GM20431 (cell line): ENCODE results near the gene GART.
"Not testable (repeated sequence)": the region's sequence is repeated elsewhere in the genome, so short reads cannot be mapped to it uniquely, and the experiment has no call there.

Experiments used
- in situ Hi-C: fragments of 300-500 bp; cut with MseI, MboI; formaldehyde crosslinking; loops from one replicate; pipeline ENCODE4 v1.15.0; 2020; ENCODE audit warnings: low sequenced_read_pairs; ENCODE audit not compliant: unreplicated experiment

The GART gene

DNA sequence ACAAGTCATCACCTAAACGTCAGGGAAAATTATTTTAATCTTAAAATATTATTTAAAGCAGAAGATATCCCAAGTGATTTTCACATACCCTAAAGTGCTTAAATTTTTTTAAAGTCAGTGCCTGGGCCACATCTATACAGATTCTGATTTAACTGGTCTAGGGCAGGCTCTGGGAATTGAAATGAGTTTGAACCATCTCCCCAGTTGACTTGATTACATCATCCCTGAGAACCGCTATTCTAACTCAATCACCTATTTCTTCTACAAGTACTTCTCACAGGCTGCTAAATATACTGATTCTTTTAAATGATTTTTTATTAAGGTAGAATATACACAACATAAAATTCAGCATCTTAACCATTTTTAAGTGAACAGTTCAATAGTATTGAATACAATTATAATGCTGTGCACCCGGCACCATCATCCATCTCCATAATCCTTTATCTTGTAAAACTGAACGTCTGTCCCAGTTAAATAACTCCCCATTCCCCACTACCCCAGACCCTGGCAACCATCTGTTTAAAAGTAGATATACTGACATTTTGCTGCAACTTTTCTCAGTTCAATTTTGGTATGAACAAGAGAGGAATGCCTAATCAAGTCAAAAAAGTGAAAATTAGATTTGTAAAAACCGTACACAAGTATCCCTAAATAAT is 19.5 kb downstream of the GART start:
- in situ Hi-C loops = no loop called here

DNA sequence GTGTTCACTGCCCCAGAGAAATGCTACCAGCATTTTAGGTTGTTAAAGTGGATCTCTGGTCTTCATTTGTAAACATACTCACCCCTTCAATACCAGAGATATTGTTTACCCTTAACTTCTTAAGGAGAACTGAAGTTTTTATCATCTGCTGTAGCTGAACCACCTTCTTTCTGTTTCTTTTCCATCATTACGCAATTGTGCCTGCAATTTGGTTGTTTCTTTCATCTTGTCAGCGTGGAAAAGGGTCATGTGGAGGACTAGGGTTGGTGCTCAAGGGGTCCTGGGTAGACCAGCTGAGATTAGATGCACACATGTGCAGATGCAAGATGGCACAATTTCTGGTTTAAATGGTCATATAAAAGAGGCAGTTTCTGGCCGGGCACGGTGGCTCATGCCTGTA is 23.0 kb downstream of the GART start:
- in situ Hi-C loops = no loop called here

DNA sequence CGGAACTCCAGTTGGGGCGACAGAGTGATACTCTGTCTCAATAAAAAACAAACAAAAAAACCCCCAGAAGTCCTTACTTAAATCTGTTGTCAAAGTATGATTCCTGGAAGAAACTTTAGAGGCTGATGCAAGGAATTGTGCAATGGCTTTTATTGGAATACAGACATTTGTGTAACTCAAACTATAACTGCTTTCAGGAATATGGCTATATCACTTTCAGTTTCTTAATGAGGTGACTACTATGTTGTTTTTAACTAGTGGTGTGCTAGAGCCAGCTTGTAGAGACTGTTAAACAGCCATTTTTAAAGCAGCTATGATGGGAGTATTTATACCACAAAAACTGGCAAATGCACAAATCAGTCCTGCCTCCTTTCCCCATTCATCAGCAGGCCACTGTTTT is 27.7 kb downstream of the GART start:
- in situ Hi-C loops = no loop called here

DNA sequence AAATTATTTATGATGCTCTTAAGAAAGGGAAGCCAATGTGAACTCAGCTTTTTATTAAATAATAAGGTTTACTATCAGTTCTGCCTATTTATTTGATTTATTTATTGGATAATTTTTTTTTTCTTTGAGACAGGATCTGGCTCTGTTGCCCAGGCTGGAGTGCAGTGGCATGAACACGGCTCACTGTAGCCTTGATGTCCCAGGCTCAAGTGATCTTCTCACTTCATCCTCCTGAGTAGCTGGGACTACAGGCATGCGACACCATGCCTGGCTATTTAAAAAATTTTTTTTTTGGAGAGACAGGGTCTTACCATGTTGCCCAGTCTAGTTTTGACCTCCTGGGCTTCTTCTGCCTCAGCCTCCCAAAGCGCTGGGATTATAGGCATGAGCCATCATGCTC is 29.4 kb downstream of the GART start:
- in situ Hi-C loops = no loop called here

DNA sequence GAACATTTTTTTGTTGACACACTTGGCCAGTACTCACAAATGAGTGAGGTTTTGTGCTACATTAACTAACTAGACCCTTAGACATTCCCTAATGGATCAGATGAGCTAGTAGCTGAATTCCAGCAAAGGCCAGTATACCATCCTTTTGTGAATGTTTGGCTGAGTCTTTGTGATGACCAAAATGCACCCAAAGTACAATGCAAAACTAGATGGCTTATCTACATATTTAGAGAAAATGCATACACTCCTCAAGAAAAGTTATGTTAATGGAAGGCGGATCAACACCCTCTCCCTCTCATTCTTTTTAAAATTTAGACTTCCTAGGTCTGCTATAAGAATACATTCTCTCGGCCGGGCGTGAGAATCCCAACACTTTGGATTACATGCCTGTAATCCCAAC is 30.3 kb downstream of the GART start:
- in situ Hi-C loops = no loop called here

DNA sequence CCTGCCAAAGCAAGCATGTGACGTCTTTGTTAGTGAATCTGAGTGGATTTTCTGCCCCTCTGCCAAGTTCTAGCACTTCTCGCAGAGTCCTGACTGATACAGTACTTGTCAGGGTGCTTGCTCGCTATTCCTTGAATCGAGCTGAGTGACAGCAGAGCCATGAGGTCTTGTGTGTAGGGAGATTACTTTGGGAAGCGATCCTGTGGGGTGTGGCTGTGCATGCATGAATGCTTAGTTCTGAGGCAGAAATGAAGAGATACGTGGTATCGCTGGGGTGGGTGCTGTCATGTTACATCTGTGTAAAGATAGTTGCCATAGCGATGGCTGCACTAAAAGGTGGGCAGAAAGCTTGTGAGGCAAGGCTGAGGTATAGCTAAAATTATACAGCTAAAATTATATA is 31.1 kb downstream of the GART start:
- in situ Hi-C loops = no loop called here

DNA sequence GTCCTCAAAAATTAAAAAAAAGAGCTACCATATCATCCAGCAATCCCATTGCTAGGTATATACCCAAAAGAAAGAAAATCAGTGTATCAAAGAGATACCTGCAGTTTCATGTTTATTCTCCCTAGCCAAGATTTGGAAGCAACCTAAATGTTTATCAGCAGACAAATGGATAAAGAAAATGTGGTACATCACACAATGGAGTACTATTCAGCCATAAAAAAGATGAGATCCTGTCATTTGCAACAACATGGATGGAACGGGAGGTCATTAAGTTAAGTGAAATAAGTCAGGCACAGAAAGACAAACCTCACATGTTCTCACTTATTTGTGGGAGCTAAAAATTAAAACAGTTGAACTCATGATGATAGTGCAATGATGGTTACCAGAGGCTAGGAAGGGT is 34.9 kb downstream of the GART start:
- in situ Hi-C loops = not testable (repeated sequence)

DNA sequence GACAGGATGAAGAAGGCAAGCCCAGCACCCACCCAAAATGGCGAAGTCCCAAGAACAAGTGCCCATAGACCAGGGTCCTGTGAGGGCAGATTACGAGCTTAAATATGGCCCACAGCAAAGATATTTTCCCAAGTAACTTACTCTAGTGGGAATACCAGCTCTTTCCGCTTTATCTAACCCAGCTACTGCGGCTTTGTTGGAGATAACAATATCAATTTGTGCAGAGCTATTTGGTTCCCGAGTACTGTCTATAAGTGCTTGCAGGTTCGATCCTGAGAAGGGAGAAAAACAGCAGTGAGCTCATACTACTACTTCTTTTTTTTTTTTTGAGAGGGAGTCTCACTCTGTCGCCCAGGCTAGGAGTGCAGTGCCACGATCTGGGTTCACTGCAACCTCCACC is 36.1 kb downstream of the GART start:
- in situ Hi-C loops = no loop called here

DNA sequence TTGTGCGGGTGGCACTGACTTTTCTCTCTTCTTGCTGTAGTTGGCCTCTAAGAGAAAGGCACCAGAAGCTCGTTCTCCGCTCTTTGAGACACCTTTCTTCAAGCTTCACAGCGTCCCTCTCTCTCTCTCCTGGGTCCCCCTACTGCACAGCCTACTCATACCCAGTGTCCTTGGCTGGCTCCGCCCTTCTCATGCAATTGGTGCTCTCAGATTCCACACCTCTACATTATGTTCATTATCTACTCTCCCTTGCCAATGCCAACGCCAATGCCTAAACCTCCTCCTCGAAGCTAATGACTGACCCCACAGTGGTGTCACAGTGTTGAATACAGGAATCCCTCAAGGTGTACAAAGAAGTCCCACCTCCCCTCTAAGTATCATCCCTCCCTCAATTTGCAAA is 45.6 kb downstream of the GART start:
- in situ Hi-C loops = no loop called here

DNA sequence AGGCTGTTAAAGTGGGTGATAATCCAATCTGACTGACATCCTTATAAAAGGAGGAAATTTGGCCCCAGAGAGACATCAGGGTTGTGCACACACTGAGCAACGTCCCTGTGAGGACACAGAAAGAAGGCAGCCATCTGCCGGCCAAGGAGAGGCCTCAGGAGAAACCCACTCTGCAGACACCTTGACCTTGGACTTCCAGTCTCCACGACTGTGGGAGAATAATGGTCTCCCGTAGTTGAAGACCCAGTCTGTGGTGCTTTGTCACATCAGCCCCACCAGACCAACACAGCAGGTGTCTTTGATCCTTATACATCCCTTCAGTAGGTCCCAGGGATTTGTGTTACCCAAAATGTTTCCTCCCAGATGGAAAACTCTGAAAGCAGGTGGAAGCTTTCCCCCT is 46.2 kb downstream of the GART start:
- in situ Hi-C loops = no loop called here

DNA sequence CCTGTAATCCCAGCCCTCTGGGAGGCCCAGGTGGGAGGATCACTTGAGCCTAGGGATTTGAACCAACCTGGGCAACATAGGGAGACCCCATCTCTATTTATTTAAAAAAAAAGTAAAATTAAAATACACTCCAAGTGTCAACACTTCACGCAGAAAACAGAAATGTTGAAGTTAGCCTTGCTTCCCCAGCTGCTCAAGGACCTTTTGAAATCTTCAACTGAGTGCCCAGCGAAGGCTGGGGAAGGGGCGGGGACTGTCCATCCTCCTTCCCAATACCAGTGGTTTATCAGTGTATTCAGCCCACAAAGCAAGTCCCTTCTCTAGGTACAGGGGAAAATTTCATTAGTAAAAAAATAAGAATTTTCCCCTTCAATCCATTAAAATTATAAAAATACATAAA is 48.2 kb downstream of the GART start:
- in situ Hi-C loops = no loop called here

DNA sequence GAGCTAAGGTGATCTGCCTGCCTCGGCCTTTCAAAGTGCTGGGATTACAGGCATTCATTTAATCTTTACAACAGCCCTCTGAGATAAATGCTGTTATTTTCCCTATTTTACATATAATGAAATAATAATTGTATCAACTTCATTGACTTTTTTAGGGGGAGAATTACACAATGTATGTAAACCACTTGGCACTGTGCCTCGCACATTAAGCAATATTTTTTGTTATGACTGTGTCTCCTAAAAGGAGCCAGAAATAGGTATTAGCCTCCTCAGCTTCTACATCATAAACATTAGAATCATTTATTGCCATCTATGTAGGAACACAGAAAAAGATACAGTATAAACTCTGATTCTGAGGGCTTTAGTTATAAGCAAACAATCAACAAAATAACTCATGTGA is 49.3 kb downstream of the GART start:
- in situ Hi-C loops = no loop called here

DNA sequence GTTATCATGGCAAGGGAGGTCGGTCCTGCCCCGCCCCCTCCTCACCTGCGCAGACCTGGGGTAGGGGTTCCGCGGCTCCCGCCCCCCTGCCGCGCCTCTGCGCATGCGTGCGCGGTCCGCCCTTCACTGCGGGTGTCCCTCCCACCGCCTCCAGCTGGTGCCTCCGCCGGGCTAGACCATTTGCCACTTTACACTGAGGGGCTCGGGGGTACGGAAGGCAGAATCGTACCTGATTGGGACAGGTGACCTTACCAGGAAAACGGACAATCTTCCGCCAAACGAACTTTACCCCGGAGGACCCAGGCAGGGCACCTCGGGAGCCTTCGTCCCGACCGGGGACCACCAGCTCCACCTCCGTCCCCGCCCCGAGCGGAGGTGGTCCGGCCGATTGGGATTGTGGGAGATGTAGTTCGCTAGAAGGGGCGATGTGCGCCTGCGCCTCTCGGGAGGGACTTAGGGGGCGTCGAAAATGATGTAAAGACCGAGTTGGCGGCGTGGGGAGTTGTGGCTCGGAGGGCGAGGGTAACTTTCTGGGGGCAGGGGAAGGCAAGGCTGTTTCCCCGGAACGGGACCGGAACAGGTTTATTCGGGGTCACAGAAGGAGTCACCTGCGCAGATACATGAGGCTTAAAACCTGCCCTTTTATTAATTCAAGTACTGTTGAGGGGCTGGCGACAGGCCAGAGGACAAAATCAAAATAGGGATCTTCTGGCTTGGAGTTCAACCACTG is 50.4 kb downstream of the GART start, which contains the start of gene DNAJC28:
DNAJC28 (minus strand) TSS at position 344 of the 730 bp plus-strand sequence. CDS start 2,323 bp downstream, outside the sequence.
- in situ Hi-C loops = no loop called here

DNA sequence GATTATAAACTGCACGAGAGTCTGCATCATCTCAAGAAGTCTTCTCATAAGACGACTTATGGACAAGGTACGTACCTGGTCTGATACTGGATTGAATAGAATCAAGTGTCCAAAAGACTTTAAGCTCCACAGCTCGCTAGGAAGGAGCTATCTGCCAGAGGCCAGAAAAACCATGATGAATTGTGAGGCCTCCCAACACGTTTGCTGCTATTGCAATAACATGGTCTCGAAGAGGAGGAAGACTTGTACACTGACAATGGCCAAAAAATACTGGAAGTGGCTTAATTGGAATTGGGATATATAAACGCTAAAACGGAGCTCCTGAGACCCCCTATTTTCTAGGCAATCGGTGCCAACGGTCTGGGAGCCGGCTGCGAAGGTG is 50.9 kb downstream of the GART start:
- in situ Hi-C loops = no loop called here

DNA sequence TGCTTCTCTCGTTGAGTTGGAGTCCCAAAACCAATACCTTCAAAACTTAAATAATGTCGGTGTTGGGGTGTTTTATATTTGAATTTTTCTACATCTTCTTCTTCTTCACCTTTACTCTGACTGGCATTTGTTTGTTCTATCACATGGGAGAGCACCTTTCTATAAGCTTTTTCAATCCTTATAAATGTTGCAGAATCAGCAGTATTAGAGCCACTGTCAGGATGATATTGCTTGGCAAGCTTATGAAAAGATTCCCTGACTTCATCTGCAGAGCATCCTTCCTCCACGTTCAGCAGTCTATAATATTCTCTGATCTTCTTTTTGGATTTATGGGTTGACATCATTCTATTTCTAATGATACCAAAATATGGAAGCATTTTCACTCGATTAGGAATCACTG is 53.0 kb downstream of the GART start:
- in situ Hi-C loops = no loop called here

DNA sequence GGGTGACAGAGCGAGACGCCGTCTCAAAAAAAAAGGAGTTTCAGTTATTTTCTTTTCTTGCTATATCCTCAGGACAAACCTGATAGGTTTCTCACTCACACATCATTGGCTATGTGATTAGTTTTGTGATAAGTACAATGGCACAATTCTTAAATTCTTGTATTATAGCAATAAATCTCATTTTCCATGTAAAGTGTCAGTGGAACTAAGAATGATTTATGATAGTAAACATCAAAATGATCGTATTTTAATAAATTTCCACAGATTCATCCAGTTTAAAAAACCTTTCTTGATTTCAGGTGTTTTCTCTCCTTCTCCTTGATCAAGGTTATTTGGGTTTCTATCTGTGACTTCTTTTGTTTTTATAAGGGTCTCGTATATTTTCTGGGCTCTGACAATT is 53.9 kb downstream of the GART start:
- in situ Hi-C loops = no loop called here

DNA sequence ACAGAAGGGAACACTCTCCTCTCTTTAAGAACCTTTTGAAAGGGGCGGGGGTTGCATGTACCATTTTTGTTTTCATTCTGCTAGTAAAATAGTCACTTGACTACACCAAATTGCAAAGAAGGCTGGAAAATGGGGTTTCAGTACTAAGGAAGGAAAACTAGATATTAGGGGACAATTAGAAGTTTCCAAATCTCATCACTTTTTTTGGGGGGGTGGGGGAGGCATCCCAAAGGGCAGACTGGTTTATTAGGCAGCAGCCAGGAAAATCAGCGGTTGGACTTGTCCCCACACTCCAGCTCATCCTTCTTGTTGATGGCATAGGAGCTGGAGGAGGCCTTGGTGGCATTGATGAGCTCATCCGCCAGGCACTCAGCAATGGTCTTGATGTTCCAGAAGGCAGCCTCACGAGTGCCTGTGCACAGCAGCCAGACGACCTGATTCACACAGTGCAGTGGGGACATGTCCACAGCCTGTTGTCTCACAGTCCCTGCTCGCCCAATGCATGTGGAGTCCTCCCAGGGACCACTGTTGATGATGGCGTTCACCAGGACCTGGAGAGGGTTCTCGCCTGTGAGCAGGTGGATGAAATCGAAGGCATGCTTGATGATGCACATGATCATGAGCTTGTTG is 60.5 kb downstream of the GART start:
- in situ Hi-C loops = no loop called here

DNA sequence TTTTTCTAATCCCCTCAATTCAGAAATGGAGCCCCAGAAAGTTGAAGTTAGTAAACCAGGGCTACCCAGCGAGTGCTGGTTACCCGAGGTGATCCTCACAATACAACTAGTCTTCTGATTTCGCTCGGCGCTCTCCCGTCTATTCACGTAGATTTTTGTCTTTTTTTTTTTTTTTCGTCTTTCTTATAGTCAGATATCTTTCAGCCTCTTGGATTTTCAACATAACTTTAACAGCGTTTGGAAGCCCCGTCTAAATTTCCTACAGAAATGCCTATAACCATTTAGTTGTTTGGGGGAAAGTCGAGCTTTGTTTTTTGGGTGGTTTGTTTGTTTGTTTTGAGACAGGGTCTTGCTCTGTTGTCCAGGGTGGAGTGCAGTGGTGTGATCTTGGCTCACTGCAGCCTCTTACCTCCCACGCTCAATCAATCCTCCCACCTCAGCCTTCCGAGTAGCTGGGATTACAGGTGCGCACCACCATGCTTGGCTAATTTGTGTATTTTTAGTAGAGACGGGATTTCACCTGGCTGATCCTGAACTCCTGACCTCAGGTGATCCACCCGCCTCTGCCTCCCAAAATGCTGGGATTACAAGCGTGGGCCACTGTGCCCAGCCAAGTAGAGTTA is 61.3 kb downstream of the GART start:
- in situ Hi-C loops = no loop called here

DNA sequence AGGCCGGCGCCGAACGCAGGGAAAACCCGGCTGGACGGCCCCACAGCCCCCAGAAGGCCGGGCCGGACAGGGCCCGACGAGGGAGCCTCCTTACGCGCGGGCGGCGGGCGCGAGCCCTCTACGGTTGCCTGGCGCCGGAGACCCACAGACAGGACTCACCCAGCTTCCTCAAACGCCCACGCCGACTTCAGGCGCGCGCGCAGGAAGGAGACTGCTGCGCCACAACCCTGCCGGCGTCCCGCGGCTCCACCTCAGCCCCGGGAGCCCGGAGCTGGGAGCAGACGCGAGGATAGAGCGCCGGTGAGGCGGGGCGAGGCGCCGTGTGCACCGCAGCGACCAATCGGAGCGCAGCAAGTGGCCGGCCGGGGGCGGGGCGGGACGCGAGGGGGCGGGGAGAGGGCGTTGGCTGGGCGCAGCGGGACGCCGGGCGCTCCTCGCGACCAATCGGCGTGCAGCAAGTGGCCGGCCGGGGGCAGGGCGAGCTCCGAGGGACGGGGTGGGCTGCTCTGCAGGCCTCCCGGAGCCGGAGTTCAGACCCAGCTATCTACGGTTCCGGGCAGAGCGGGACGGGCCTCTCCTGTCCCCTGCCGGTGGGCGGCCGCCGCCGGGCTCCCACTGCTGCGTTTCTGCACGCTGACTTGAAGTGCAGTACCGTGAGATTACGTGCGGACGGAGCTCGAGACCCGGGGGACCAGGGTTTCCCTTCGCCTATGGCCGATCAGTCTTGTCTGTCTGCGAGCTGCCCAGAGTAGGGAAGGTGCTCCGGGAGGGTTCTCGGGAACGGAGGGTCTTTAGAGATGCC is 62.0 kb downstream of the GART start, which contains the start of gene TMEM50B:
TMEM50B (minus strand) TSS at position 296 of the 802 bp plus-strand sequence. CDS start 11,089 bp downstream, outside the sequence.
- in situ Hi-C loops = no loop called here
